ENCODE data around the gene C6orf89. TPM values are rescaled to one million over a fixed set of nuclear protein-coding genes. Genes with fewer than 3 reads are reported as not detected.

Gene C6orf89
- total RNA-seq, 1 experiment from 2014 or later, result 38.7 TPM

GRCh38 chr6:36968266-36968977 is 82.7 kb downstream of the C6orf89 start:
- no peak for DNase-seq (ENCODE audit: low read depth)

GRCh38 chr6:36969240-36969691 is 83.5 kb downstream of the C6orf89 start:
- DNase-seq (ENCODE audit: low read depth), result no peak

- no peak for DNase-seq (ENCODE audit: low read depth)
These were observed 84.5 kb downstream of the C6orf89 start for GRCh38 chr6:36969988-36970891.

- DNase-seq (ENCODE audit: low read depth), result no peak
These were observed 85.4 kb downstream of the C6orf89 start for GRCh38 chr6:36970892-36971842.

- no peak for DNase-seq (ENCODE audit: low read depth)
These were observed 86.3 kb downstream of the C6orf89 start for GRCh38 chr6:36971921-36972673.

- no peak for DNase-seq (ENCODE audit: low read depth)
These were observed 87.4 kb downstream of the C6orf89 start for GRCh38 chr6:36973190-36973589.

GRCh38 chr6:36973647-36974046 is 87.9 kb downstream of the C6orf89 start:
- no peak for DNase-seq (ENCODE audit: low read depth)

- no peak for DNase-seq (ENCODE audit: low read depth)
These were observed 89.7 kb downstream of the C6orf89 start for GRCh38 chr6:36975231-36976006.

GRCh38 chr6:36976007-36976264 is 90.2 kb downstream of the C6orf89 start:
- no peak for DNase-seq (ENCODE audit: low read depth)

GRCh38 chr6:36976509-36976908 is 90.8 kb downstream of the C6orf89 start:
- no peak for DNase-seq (ENCODE audit: low read depth)

GRCh38 chr6:36976931-36977330 is 91.2 kb downstream of the C6orf89 start:
- DNase-seq (ENCODE audit: low read depth), result no peak

- peak; percentile 36 for DNase-seq (ENCODE audit: low read depth)
These were observed 91.8 kb downstream of the C6orf89 start for GRCh38 chr6:36977470-36977941.

Other genes with a start within 250 kb of the C6orf89 start
- 38.4 and 48.8 TPM in 2 replicates for gene CDKN1A, start 207.2 kb upstream of the C6orf89 start, total RNA-seq (2014; rRNA removed; shearing (Covaris generic))
- gene RAB44, start 188.1 kb upstream of the C6orf89 start, total RNA-seq (2014; rRNA removed; shearing (Covaris generic)), result under 0.01 and 0.65 TPM in 2 replicates
- gene CPNE5, start 46.5 kb upstream of the C6orf89 start, total RNA-seq (2014; rRNA removed; shearing (Covaris generic)), result 0.63 TPM in 1 of 2 replicates, not detected in the other
- 88.3 and 108 TPM in 2 replicates for gene PPIL1, start 11.1 kb upstream of the C6orf89 start, total RNA-seq (2014; rRNA removed; shearing (Covaris generic))
- gene PI16, start 68.8 kb downstream of the C6orf89 start, total RNA-seq (2014; rRNA removed; shearing (Covaris generic)), result 0.06 TPM in 1 of 2 replicates, not detected in the other
- gene MTCH1, start 100.2 kb downstream of the C6orf89 start, total RNA-seq (2014; rRNA removed; shearing (Covaris generic)), result 279 and 292 TPM in 2 replicates
- not detected in 2 replicates for gene FGD2, start 119.7 kb downstream of the C6orf89 start, total RNA-seq (2014; rRNA removed; shearing (Covaris generic))